Measurements from ENCODE around the gene TANC1.

DNA sequence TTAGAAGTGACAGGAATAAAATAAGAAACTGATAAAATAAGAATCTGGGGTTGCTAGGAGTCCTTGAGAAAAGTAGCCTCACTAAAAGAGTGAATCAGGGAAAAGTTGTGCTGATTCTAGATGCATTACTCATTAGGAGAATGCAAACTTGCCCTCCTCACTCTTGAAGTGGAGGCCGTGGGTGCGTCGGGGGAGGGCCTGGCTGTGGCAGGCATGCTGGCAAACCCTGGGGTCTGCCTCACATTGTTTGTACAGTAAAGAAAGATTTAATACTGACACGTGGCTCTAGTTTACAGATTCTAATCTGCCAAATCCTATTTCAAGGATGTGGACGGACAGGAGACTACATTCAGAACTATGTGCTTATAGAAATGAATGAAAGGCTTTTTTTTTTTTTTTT, 41.9 kb downstream of the TANC1 start:
- TF ChIP-seq, protein P1, sequence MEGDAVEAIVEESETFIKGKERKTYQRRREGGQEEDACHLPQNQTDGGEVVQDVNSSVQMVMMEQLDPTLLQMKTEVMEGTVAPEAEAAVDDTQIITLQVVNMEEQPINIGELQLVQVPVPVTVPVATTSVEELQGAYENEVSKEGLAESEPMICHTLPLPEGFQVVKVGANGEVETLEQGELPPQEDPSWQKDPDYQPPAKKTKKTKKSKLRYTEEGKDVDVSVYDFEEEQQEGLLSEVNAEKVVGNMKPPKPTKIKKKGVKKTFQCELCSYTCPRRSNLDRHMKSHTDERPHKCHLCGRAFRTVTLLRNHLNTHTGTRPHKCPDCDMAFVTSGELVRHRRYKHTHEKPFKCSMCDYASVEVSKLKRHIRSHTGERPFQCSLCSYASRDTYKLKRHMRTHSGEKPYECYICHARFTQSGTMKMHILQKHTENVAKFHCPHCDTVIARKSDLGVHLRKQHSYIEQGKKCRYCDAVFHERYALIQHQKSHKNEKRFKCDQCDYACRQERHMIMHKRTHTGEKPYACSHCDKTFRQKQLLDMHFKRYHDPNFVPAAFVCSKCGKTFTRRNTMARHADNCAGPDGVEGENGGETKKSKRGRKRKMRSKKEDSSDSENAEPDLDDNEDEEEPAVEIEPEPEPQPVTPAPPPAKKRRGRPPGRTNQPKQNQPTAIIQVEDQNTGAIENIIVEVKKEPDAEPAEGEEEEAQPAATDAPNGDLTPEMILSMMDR (IDR thresholded peaks at IDR 0.05; ENCODE audit: borderline replicate concordance, extremely low read depth, low read length, poor library complexity, severe bottlenecking): no peak
- TF ChIP-seq EZH2 (IDR thresholded peaks at IDR 0.05; ENCODE audit: borderline replicate concordance, low read depth, low read length, severe bottlenecking): no peak

All from DND-41 (cell line).